ENCODE measurements around the gene MOAP1.
"Not testable (repeated sequence)": the region's sequence is repeated elsewhere in the genome, so short reads cannot be mapped to it uniquely, and the experiment has no call there.

Gene MOAP1, protein sequence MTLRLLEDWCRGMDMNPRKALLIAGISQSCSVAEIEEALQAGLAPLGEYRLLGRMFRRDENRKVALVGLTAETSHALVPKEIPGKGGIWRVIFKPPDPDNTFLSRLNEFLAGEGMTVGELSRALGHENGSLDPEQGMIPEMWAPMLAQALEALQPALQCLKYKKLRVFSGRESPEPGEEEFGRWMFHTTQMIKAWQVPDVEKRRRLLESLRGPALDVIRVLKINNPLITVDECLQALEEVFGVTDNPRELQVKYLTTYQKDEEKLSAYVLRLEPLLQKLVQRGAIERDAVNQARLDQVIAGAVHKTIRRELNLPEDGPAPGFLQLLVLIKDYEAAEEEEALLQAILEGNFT

DNA sequence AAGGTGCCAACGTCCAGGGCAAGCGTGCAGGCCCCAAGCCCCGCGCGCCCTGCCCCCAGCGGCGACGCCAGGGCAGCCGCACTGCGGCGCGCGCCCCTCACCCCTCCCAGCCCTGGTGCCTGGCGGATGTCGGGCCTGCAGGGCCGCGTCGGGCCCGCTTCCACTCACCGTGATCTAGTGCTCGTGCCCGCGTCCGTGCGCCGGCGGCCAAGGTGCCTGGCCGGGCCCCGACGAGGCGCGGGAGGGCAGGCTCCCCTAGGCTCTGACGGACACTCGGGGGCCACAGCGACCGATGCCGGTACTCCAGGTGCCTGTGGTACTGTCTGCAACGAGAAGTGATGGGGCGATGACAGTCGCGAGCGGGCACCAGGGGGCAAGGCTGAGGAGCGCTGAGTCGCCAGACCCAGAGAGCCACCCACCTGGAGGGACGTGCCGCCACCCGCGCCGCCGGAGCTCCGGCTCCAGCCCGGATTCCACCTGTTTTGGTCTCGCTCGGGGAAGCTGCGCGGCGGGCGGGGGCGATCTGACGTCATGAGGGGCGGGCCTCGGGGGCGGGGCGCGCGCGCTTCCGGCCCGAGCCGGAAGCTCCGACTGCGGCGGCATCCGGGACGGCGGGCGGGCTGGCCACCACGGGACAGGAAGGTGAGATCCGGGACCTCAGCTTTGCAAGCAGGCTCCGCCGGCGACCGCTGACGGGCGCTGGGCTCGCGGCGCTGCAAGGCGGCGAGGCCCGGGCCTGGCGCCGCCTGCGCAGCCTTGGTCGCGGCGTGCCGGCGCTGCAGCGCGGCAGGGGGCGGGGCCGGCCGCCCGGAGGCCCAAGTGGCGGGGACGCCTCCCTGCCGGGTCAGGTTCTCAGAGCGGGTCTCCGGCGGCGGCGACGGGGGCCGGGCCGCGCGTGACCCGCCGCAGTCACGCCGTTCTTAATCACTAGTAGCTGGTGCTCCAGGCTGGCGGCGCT lies at the start of gene MOAP1, which contains the start of gene LYSET:
TSS of gene MOAP1 (minus strand) at position 507 of the 958 bp plus-strand sequence. CDS start 655 bp downstream, outside the sequence.
TSS of gene LYSET (plus strand) at position 927 of the 958 bp plus-strand sequence. CDS start 89 bp downstream, outside the sequence.
- DNase-seq = peak; percentile 92

DNA sequence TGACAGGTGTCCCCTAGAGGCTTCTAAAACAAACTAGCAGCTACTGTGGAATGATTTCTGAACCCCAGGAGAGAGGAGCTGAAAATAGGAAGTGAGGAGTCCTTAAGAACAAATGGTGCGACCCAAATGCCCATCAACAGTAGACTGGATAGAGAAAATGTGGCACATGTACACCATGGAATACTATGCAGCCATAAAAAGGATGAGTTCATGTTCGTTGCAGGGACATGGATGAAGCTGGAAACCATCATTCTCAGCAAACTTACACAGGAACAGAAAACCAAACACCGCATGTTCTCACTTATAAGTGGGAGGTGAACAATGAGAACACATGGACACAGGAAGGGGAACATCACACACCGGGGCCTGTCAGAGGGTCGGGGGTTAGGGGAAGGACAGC lies 48.4 kb upstream of the MOAP1 start:
- not testable (repeated sequence) for DNase-seq

DNA sequence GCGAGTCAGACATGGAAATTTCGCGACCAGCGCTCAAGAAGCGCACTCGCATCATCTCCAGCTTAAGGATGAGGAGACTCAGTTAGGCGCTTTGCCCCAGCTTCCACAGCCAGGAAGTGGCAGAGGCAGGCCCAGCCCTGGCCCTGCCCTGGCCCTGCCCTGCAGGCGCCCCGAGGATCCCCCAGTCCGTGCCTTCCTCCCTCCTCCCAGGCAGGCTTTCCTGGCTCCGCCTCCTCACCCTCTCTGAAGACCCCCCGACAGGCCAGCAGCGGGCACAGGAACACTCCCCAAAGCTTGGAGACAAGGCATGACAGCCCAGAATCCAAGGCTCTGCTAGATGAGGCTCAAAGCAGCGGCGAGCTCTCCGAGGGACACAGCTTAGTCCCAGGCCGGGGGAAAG lies 47.5 kb upstream of the MOAP1 start:
- DNase-seq = peak; percentile 9

DNA sequence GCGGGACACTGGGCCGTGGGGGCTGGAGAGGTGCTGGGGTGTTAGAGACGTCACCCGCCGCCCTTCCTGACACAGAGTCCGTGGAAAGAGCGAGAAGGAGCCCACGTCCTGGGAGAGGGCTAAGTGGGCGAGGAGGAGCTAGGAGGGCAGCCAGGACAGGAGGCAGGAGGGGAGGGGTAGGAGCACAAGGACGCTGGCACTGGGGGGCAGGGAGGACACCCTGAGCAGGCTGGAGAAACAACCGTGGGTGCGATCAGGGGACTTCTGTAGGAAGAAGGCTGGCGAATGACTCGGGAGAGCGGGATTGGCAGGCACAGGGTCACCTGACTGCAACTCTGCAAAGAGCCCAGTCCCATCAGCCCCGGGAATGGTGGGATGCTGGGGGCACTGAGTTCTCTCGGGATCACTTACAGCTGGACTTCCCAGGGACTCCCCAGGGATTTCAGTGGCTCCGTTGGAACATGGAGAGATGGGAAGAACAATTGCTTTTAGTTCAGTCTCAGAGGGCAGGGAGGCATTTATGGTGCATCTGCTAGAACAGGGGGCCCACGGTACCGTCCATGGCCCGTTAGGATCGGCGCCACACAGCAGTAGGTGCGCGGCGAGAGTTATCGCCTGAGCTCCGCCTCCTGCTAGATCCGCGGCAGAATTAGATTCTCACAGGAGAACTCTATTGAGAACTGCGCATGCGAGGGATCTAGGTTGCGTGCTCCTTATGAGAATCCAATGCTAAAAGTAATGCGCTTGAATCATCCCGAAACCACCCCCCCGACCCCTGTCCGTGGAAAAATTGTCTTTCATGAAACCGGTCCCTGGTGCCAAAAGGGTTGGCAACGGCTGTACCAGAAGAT lies 46.7 kb upstream of the MOAP1 start:
- peak; percentile 68 for DNase-seq

DNA sequence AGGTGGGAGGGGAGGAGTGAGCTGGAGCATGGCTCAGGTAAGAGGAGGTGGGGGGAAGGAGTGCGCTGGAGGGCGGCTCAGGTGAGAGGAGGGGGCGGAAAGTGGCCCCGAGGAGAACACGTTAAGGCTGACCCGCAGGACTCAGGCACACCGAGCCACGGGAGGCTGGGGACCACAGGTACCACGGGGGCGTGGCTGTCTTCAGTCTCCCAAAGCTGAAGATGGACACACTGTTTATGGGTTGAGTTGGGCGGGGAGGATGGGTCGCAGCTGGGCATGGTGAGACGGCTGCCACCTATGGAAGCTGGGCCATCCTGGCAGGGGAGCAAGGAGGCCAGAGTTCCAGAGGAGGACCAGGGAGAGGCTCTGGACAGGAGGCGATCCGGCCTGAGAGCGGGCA lies 45.8 kb upstream of the MOAP1 start:
- no peak for DNase-seq

DNA sequence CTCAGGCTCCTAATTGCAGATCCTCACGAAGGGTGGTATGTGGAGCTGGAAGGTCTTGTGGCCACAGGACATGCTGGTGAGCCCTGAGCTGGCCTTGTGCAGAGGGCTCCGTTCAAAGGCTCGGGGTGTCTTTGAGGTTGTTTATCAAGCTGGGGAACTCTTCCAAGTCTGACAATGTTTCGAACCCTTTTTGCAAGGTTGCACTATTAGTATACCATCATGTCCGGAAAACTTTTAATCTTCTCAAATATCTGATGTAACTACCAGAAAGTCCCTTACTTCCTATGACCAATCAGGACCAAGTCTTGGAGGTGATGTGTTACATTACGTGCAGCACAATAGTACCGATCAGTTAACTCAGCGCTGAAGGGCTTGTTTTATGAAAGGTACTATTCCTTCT lies 43.9 kb upstream of the MOAP1 start:
- no peak for DNase-seq

DNA sequence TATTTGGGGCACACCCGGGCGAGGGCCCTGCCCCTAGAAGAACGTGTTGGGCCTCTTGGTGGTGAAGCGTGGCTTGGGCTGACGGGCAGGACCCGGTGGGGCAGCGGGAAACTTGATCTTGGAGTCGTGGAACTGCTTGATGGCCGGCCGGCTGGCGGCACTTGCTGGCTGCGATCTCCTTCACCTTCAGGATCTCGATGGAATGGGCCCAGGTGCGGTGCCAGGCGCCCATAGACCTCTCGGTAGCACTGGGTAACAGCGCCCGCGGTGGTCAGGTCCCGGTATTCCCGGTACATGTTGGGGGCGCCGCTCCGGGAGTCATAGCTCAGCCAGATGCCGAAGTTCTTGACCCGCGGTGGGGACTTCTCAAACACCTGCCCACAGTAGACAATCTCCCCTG lies 38.9 kb upstream of the MOAP1 start:
- DNase-seq = no peak

DNA sequence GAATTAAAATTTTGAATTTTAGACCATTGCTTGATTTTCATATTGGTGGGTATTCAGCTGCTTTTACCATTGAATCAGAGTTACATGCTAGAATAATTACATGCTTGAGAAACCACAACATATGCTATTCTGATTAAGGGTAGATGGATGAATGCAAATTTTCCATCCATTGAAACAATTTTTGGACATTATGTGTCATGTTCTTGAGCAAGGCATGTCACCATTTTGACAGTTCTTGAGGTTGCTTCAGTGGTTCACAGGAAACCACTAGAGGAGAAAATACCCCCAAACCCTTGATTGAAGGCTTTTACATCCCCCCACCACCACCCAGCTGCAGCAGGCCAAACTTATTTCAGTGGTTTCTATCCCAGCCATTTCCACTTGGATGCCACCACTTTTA lies 35.8 kb upstream of the MOAP1 start:
- no peak for DNase-seq

DNA sequence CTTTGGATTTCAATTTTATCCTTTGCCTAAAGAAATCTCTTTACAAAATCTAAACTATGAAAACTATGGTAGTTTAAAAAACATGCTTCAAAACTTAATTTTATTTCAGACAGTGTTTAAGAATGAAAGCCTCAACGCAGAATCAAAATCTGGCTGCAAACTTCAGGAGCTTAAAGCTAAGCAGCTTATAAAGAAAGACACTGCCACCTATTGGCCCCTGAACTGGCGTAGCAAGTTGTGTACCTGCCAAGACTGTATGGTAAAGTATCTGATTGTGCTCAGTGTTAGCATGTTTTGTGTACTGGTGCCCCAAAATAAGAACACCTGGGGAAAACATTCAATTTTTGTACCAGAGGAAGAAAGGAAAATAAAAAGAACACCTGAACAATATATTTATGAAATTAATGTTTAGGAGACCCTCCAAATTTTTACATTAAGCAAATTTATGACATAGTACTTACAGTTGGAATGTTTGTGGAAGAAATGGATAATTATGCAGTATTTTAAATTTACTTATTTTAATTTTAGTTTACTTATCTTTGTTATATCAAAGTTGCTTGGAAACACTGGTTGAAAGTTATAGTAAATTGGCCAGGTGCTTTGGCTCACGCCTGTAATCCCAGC lies 34.5 kb upstream of the MOAP1 start:
- peak; percentile 73 for DNase-seq

DNA sequence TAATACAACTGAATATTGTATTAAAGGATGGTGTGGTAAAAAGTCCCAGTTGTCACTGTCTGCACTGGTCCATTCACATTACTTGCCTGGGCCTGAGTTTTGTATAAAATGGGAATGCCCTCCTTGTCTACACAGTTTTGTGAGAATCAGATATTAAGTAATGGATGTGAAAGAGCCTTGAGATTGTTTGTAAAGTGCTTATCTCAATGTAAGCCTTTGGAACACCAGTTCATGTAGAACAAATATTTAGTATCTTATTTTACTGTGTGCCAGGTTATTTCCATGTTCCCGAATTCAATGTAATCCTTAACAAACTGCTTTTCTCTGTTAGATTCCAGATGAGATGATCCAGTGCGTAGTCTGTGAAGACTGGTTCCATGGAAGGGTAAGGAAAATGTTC lies 29.9 kb upstream of the MOAP1 start:
- no peak for DNase-seq

DNA sequence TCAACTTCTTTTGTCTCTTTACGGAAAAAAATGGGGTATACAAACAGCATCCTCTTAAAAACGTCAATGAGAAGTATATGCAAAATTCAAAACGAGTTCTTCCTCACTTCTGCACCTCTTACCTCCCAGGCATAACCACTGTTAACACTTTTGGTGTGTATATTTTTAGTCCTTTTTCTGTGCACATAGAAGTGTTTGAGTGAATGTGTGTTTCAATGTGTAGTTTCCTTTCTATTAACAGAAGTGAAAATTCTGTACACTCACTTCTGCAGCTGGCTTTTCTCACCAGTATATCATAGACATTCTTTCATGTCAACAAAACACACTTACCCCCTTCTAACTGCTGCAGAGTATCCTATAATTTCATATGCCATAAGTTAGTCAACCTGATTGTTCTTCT lies 27.7 kb upstream of the MOAP1 start:
- DNase-seq = no peak

DNA sequence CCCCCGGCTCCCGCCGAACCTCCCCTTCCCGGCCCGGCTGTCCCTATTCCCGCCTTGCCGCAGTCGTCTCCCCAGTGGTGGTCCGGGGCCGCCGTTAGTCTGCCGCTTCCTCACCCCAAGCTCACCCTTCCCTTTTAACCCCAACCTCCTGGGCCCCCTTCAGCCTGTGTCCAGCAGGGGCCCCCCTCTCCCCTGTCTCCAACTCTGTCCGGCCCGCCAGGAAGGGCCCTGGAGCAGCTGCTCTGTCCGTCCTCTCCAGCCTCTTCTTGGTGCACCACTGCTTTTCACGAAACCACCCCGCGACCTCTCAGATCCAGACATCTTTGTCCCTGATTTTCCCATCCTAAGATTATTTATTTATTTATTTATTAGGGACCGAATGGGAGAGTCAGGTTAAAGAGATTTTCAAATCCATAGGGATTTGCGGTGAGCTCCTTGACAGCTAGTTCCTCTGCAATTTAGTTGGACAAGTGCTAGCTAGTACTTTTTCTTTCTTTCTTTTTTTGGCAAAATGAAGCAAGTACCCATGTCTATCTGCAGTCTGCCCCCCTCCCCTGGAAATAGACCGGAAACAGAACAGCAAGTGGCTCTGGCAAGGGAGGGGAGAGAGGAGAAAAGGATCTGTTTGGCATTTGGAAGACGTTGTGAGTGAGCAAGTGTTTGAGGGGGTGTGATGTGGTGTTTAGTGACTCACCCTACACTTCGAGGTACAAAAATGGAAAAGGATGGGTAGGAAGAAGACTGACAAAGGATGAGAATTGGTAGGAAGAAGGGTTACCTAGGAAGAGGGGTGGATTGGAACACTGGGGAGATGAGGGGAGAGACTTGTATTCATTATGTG lies 23.0 kb upstream of the MOAP1 start:
- peak; percentile 61 for DNase-seq

DNA sequence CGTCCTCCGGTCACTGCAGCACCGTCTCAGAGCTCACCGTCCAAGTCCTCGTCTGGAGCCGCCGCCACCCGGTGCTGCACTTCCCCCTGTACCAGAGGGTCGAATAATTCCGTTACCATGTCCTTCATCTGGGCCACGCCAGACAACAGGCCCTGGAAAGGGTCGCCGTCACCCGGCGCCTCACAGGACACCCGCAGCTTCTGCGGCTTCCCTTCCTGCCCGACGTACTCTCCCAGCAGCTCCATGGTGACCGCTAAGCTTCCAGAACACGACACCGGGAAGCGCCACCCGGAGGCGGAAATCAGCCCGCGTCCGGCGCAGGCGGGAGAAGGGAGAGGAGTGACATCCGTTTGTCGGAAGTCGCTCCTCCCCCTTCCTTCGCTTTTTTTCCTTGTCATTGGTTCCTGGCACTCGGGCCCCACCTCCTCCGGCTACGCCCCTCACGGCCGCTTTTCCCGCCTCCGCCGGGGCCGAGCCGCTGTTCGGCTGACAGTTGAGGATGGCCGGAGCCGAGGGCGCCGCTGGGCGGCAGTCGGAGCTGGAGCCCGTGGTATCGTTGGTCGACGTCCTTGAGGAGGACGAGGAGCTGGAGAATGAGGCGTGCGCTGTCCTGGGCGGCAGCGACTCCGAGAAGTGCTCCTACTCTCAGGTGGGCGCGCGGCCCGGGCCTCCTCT lies 22.2 kb upstream of the MOAP1 start, which contains the start of the genes GON7 and UBR7:
TSS of gene GON7 (minus strand) at position 273 of the 675 bp plus-strand sequence. CDS start at position 245, 28 bp downstream.
TSS of gene UBR7 (plus strand) at position 464 of the 675 bp plus-strand sequence. CDS start at position 500, 36 bp downstream.
- peak; percentile 97 for DNase-seq

DNA sequence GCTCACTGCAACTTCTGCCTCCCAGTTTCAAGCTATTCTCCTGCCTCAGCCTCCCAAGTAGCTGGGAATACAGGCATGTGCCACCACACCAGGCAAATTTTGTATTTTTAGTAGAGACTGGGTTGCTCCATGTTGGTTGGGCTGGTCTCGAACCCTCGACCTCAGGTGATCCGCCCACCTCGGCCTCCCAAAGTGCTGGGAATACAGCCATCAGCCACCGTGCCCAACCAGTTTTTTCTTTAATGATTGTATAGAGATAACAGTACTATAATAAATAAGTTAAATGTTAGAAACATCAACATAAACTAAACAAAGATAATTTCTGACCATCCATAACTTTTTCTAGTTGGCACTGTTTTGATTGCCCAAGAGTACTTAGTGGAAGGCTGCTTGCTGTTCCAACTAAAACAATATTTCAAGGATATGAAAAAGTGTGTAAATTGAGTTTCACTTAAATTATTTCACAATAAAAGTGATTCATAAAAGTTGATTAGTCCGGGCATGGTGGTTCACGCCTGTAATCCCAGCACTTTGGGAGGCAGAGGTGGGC lies 16.5 kb upstream of the MOAP1 start:
- no peak for DNase-seq

DNA sequence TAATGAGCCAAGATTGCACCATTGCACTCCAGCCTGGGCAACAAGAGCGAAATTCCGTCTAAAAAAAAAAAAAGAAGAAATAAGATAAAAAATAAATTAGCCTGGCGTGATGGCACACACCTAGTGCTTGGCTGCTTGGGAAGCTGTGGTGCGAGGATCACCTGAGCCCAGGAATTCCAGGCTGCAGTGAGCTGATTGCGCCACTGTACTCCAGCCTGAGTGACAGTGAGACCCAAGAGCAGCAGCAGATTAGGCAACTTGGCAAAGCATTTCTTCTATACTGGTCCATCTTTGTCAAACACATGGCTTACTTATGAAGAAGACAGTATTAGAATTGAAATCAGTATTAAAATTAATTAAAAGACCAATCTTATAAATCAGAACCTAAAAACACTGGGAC lies 15.9 kb upstream of the MOAP1 start:
- no peak for DNase-seq

DNA sequence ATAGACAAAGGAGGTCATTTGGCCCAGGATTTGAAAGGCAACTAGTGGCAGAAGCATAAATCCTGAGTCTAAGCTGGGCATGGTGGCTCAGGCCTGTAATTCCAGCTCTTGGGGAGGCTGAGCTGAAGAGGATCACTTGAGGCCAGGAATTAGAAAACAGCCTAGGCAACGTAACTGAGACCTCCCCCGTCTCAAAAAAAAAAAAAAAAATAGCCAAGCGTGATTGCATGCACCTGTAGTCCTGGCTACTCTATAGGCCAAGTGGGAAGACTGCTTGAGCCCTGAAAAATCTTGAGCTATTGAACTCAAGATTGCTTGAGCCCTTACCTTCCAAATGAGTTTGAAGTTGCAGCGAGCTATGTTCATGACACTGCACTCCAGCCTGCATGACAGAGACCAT lies 14.3 kb upstream of the MOAP1 start:
- no peak for DNase-seq

DNA sequence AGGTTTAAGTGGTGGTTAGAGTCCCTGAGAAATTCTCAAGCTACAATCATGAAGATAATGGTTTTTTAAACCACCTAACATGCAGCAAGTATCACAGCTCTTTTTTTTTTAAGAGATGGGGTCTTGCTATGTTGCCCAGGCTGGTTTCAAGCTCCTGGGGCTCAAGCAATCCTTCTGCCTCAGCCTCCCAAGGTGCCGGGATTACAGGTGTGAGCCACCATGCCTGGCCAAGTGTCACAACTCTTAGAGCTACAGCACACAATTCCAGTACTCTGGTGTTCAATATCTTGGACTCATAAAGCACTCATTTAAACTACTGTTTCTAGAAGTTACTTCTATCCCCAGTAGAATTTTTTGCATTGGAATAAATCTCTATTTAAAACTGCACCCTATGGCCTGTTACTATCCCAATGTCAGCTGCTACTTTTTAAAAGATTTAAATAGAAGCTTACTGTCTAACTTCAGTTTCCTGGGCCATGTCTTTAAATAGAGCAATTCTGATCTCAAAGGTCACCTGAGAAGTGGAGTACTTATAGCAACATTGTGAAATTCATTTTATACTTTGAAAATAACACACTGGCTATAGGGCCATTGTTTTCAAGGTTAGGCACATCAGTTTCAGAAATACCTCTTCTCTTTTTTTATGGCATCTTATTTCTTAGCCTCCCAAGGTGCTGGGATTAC lies 10.8 kb upstream of the MOAP1 start:
- DNase-seq = no peak

DNA sequence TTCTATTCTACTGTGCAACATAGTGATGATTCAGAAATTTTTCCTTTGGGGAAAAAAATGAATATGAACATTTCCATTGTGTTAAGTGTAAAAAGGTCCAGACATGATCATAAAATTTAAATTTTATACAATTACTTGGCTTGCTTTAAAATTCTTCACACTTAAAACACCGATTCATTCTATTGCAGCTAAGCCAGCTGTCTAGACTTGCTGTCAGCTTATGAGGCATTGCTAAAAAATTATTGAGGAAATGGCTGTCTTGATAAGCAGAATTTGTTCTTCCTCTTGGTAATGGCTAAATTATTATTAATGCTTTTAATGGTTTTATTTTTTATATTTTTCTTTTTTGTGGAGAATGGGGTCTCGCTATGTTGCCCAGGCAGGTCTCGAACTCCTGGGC lies 2.3 kb upstream of the MOAP1 start:
- DNase-seq = no peak

DNA sequence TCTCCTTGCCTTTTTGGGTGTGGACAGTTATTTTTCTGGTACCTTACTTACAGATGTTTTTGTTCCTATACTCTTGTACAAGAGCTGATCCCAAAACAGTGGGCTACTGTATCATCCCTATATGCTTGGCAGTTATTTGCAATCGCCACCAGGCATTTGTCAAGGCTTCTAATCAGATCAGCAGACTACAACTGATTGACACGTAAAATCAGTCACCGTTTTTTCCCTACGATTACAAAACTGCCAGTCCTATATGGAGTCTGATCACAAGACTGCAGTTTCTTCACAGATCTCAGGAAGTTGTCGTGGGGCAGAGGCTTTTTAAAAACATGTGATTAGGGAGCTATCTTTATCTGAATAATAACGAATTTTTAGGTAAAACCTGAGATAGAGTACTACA lies 1.8 kb upstream of the MOAP1 start:
- no peak for DNase-seq

DNA sequence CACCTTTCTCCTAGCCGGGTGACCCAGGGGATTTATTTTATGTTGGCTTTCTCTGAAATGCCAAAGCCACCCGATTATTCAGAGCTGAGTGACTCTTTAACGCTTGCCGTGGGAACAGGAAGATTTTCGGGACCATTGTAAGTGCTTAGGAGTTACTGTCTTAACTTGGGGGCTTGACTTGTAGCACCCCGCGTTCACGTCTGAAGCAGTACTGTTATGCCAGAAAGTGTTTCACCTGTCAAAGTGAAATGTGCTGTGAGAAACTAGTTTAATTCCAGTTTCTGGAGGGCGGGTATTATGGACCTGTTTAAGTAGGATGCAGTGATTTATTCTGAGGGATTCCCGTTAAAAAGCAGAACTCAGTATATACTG lies 638 bp upstream of the MOAP1 start:
- no peak for DNase-seq

Measured in DMS53 (cell line).